Activated CD4-positive, alpha-beta T cell treated with anti-CD3 and anti-CD28 coated beads, Interleukin-2, amount 10 ng/mL, durations not matched to agents 7 days and 5 days (primary cell): ENCODE data around the gene ATP5PF. TPM values are rescaled to one million over a fixed set of nuclear protein-coding genes. Genes with fewer than 3 reads are reported as not detected.
"Not testable (repeated sequence)": the region's sequence is repeated elsewhere in the genome, so short reads cannot be mapped to it uniquely, and the experiment has no call there.

Experiments used
- CTCF ChIA-PET: fragments of 350-600 bp; sonication (Branson Sonifier 250); formaldehyde crosslinking; loops from one replicate; lab custom pipeline; 2021; ENCODE audit warnings: antibody characterized with exemption; lab: Charles Lee
- POLR2A ChIA-PET: fragments of 350-600 bp; sonication (Branson Sonifier 250); formaldehyde crosslinking; loops from one replicate; lab custom pipeline; 2021; ENCODE audit warnings: antibody characterized with exemption; lab: Charles Lee
- DNase-seq: peaks from one replicate; pipeline ENCODE4 v3.0.0-alpha.2; 2020
- H3K27ac Mint-ChIP-seq: one replicate; pipeline ENCODE4 v1.8.0; 2021; ENCODE audit warnings: mild to moderate bottlenecking, moderate library complexity, mixed read lengths
- H3K27me3 Mint-ChIP-seq: one replicate; pipeline ENCODE4 v1.8.0; 2021; ENCODE audit warnings: mixed read lengths
- H3K36me3 Mint-ChIP-seq: one replicate; pipeline ENCODE4 v1.8.0; 2021; ENCODE audit warnings: low read depth, mixed read lengths
- H3K4me1 Mint-ChIP-seq: one replicate; pipeline ENCODE4 v1.8.0; 2021; ENCODE audit warnings: mixed read lengths
- H3K4me3 Mint-ChIP-seq: one replicate; pipeline ENCODE4 v1.8.0; 2021; ENCODE audit warnings: mild to moderate bottlenecking, moderate library complexity, mixed read lengths
- H3K9me3 Mint-ChIP-seq: one replicate; pipeline ENCODE4 v1.8.0; 2021; ENCODE audit warnings: mixed read lengths
- total RNA-seq, 2 experiments: library from RNA; stranded (reverse); gene quantifications; one replicate each; pipeline ENCODE4 v1.2.3, GENCODE V29; 2021

Gene ATP5PF, protein sequence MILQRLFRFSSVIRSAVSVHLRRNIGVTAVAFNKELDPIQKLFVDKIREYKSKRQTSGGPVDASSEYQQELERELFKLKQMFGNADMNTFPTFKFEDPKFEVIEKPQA
- 100 to 1,000 TPM; 134 to 143 TPM for total RNA-seq

DNA sequence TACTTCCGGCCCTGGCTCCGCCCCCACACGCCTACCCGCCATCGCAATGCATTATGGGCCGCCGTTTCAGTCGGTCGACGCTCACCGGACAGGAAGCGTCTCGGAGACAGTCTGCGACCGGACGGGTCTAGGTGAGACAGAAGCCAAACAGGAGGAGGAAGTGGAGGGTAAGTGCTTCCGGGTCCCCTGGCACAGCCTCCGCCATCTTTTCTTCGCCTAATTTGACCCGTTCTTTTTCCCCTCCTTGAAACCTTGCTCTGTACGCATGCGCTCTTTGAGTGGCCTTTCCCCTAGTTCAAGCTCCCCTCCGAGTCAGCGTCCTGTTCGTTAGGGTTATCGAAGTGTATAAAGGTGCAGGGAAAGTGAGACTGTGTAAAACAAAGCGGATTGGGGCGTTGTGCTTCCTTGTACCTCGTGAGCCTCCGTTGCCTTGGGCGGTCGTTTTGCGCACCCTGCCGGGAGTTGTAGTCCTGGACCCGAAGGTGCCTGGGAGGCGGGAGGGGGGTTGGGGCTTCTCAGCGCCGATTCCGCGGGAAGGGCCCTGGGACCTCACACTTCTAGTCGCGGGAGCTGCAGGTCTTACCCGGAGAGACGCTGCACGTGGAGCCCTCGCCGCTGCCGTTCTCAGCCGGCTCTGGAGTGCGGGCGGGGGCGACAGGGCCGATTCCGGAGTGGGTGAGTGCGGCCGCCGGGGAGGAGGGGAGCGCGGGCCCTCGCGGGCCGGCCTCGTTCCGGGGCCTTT is at the start of gene ATP5PF, which contains the start of gene GABPA:
Gene ATP5PF (minus strand): TSS at position 1 of the 742 bp plus-strand sequence. CDS start 5,110 bp downstream, outside the sequence.
Gene GABPA (plus strand): TSS at position 69 of the 742 bp plus-strand sequence. CDS start 6,627 bp downstream, outside the sequence.
- ChIA-PET CTCF (interaction anchor here (0.6 to 1.7 kb wide), 9 partner anchors 14 to 139 kb away, joined by 3 to 6 read pairs (median 3); no protein-coding TSS in a partner anchor), POLR2A (interaction anchor here (0.7 kb wide), 1 partner anchor 25 kb away, joined by 3 read pairs; no protein-coding TSS in a partner anchor)
- H3K27me3 Mint-ChIP-seq: no peaks in the 10 kb centered on the region
- H3K4me1 Mint-ChIP-seq: peaks cover 50% of the 10 kb centered on the region
- no peaks in the 10 kb centered on the region for H3K9me3 Mint-ChIP-seq
- H3K4me3 Mint-ChIP-seq: peak within 1 kb of the TSS; percentile 99
- DNase-seq: peak; percentile 98
- H3K27ac Mint-ChIP-seq: peak within 1 kb of the TSS; percentile 100
- H3K36me3 Mint-ChIP-seq: peaks cover 7% of the 10 kb centered on the region

DNA sequence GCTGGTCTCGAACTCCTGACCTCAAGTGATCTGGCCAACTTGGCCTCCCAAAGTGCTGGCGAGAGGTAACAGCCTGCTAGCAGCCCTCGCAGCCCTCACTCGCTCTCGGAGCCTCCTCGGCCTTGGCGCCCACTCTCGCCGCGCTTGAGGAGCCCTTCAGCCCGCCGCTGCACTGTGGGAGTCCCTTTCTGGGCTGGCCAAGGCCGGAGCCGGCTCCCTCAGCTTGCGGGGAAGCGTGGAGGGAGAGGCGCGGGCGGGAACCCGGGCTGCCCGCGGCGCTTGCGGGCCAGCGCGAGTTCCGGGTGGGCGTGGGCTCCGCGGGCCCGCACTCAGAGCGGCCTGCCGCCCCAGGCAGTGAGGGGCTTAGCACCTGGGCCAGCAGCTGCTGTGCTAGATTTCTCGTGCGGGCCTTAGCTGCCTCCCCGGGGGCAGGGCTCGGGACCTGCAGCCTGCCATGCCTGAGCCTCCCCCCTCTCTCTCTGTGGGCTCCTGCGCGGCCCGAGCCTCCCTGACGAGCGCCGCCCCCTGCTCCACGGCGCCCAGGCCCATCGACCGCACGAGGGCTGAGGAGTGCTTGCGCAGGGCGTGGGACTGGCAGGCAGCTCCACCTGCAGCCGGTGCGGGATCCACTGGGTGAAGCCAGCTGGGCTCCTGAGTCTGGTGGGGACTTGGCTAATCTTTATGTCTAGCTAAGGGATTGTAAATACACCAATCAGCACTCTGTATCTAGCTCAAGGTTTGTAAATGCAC is 43.6 kb upstream of the ATP5PF start:
- CTCF ChIA-PET: interaction anchor here (0.6 to 0.7 kb wide), 2 partner anchors 27 to 31 kb away, joined by 3 read pairs; no protein-coding TSS in a partner anchor

DNA sequence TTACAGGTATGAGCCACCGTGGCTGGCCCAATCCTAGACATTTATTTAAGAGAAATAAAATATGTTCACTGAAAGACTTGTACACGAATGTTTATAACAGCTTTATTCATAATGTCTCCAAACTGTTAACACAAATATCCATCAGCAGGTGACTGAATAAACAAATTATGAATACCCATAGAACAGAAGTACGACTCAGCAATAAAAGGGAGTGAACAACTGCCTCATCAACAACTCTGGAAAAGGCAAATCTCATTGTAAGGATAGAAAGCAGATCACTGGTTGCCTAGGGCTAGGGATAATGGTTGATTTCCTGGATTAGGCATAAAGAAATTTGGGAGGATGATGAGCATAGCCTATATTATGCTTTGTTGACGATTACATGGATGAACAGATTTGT is 41.7 kb upstream of the ATP5PF start:
- no peak overlapping the region for H3K27ac Mint-ChIP-seq
- H3K36me3 Mint-ChIP-seq: peaks cover 3% of the 10 kb centered on the region
- DNase-seq: no peak
- CTCF ChIA-PET: interaction anchor here (1.7 kb wide), 1 partner anchor 25 kb away, joined by 4 read pairs; no protein-coding TSS in a partner anchor
- POLR2A ChIA-PET: no interaction called here
- H3K27me3 Mint-ChIP-seq: no peaks in the 10 kb centered on the region
- no peak overlapping the region for H3K4me3 Mint-ChIP-seq
- no peaks in the 10 kb centered on the region for H3K9me3 Mint-ChIP-seq
- peaks cover 1% of the 10 kb centered on the region for H3K4me1 Mint-ChIP-seq

More for the DNA sequence above, 43.6 kb upstream of the ATP5PF start:
- H3K4me3 Mint-ChIP-seq, H3K9me3 Mint-ChIP-seq, DNase-seq, H3K36me3 Mint-ChIP-seq, H3K27ac Mint-ChIP-seq, H3K4me1 Mint-ChIP-seq, POLR2A ChIA-PET, H3K27me3 Mint-ChIP-seq: not testable (repeated sequence)

DNA sequence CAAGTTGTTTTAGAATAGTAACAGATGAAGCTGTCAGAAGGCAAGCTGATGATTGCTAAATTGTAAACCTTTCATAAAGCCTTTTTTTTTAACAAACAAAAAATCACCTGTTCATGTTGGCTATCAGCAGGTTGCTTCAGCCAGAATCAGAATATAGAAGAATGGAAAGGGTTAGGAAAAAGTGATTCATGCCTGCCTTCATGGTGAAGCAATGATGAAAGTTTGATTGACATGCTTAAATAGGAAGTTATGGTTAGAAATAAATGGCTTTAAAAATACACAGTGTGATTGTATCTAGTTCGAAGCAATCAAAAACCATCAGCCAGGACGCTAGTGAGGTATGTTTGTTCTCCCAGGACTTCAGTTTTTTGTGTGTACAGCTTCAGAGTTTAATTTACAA is 38.0 kb upstream of the ATP5PF start:
- H3K9me3 Mint-ChIP-seq: no peaks in the 10 kb centered on the region
- ChIA-PET CTCF (no interaction called here), POLR2A (no interaction called here)
- no peak overlapping the region for H3K4me3 Mint-ChIP-seq
- no peaks in the 10 kb centered on the region for H3K27me3 Mint-ChIP-seq
- H3K27ac Mint-ChIP-seq: no peak overlapping the region
- peaks cover 1% of the 10 kb centered on the region for H3K4me1 Mint-ChIP-seq
- H3K36me3 Mint-ChIP-seq: peaks cover 7% of the 10 kb centered on the region
- no peak for DNase-seq

DNA sequence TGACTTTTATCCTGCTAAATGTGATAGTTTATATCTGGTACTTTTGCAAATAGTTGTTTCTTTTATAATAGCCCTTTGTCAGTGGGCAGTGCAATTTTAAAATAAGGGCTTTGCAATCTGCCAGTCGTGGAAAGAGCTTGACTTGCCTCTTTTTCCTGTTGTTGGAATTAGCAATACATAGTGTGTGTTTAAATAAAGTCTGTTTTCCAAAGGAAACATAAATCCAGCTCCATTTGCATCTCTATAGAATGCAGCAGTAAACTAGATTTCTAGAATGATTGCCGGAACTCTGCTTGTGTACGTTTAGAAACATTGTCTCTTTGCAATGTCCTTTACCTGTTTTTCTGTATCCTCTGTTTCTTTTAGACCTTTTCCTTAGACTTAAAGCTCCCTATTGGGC is 33.2 kb upstream of the ATP5PF start:
- no peaks in the 10 kb centered on the region for H3K9me3 Mint-ChIP-seq
- H3K27me3 Mint-ChIP-seq: no peaks in the 10 kb centered on the region
- CTCF ChIA-PET: no interaction called here
- peaks cover under 1% of the 10 kb centered on the region for H3K4me1 Mint-ChIP-seq
- H3K36me3 Mint-ChIP-seq: peaks cover 26% of the 10 kb centered on the region
- H3K27ac Mint-ChIP-seq: no peak overlapping the region
- no peak for DNase-seq
- POLR2A ChIA-PET: no interaction called here
- H3K4me3 Mint-ChIP-seq: no peak overlapping the region

DNA sequence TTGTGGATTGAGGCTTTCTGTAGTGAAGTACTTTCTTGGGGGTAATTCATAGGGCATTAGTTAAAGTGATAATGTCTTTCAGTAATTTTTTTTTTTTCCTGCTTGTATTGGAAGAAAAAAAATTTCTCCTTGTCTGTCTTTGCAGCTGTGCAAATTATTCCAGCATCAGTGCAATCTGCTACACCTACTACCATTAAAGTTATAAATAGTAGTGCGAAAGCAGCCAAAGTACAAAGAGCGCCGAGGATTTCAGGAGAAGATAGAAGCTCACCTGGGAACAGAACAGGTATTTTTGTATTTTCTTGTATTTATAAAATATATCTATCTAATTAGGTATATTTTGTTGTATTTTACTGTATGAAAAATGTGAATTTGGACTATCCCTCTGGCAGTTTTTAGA is 29.4 kb upstream of the ATP5PF start:
- no peak for DNase-seq
- CTCF ChIA-PET: no interaction called here
- H3K4me3 Mint-ChIP-seq: no peak overlapping the region
- H3K27me3 Mint-ChIP-seq: no peaks in the 10 kb centered on the region
- peaks cover 38% of the 10 kb centered on the region for H3K36me3 Mint-ChIP-seq
- no peak overlapping the region for H3K27ac Mint-ChIP-seq
- no peaks in the 10 kb centered on the region for H3K9me3 Mint-ChIP-seq
- peaks cover 11% of the 10 kb centered on the region for H3K4me1 Mint-ChIP-seq
- POLR2A ChIA-PET: no interaction called here

DNA sequence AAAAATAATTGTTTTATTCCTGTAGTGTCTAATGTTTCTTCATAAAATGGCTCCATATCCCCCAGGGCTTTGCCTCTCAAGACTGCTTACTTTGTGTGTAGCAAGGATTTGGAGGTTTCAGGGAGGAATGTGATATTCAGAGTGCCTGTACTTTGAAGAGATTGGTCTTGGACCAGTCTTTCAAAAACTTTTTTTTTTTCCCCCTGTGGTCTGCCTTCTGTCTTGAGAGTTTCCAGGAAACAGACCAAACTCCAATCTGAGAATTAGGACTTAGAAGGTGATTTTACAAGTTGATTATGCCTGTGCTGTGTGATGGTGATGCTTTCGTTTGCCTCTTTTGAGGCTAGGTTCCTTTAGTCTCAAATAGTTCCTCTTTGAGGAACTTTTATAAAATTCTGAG is 26.0 kb upstream of the ATP5PF start:
- no peak overlapping the region for H3K27ac Mint-ChIP-seq

DNA sequence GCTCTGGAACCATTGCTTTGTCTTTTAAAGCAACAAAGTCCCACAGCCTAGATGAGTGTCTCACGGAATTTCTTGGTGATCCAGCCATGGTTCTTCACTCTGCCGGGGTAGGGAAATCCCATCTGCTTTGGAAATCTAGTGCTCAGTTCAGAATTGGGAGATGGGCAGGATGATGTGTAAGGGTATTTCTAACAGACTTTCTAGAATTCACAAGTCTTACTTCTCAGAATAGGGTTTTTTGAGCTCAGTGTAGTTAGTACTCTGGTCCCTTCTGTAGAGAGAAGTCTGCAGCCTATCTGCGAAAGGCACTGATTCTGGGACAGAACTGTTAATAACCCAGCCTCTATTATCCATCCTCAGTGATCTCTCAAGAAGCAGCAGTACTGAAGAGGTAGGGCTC is 25.4 kb upstream of the ATP5PF start:
- no peaks in the 10 kb centered on the region for H3K27me3 Mint-ChIP-seq
- DNase-seq: no peak
- H3K4me3 Mint-ChIP-seq: no peak overlapping the region
- POLR2A ChIA-PET: interaction anchor here (0.6 kb wide), 1 partner anchor 26 kb away, joined by 3 read pairs; the partner anchor contains the start of genes ATP5PF and GABPA
- H3K36me3 Mint-ChIP-seq: peaks cover 54% of the 10 kb centered on the region
- no peak overlapping the region for H3K27ac Mint-ChIP-seq
- CTCF ChIA-PET: interaction anchor here (0.7 to 0.9 kb wide), 2 partner anchors 41 to 411 kb away, joined by 4 read pairs; partner anchors contain the start of gene APP
- peaks cover 40% of the 10 kb centered on the region for H3K4me1 Mint-ChIP-seq
- no peaks in the 10 kb centered on the region for H3K9me3 Mint-ChIP-seq

More for the DNA sequence above, 26.0 kb upstream of the ATP5PF start:
- ChIA-PET POLR2A (no interaction called here), CTCF (interaction anchor here (0.7 kb wide), 1 partner anchor 410 kb away, joined by 4 read pairs; the partner anchor contains the start of gene APP)
- no peaks in the 10 kb centered on the region for H3K9me3 Mint-ChIP-seq
- H3K36me3 Mint-ChIP-seq: peaks cover 55% of the 10 kb centered on the region
- no peaks in the 10 kb centered on the region for H3K27me3 Mint-ChIP-seq
- no peak overlapping the region for H3K4me3 Mint-ChIP-seq
- no peak for DNase-seq
- H3K4me1 Mint-ChIP-seq: peaks cover 35% of the 10 kb centered on the region

DNA sequence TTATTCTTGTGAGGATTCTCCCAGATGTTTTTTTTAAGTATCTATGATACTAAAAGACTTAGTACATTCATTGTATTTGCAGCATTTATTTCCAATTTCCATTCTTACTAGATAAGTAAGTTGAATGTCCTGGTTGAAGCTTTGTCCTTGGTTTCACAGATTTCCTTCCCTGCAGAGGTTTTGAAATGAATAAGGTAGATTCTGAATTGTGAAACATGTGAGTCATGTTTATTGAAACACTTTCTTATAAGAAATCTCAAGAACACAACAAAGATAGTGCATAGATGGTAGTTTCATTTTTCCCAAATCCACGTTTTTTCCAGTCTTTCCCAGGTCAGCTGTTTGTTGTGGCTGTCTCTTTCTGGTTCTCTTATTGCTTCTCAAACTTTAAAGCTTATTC is 24.9 kb upstream of the ATP5PF start:
- POLR2A ChIA-PET: no interaction called here
- Mint-ChIP-seq H3K27me3 (no peaks in the 10 kb centered on the region), H3K36me3 (peaks cover 52% of the 10 kb centered on the region), H3K4me3 (no peak overlapping the region), H3K4me1 (peaks cover 40% of the 10 kb centered on the region), H3K9me3 (no peaks in the 10 kb centered on the region), H3K27ac (no peak overlapping the region)
- no peak for DNase-seq
- CTCF ChIA-PET: interaction anchor here (0.9 kb wide), 1 partner anchor 41 kb away, joined by 4 read pairs; no protein-coding TSS in a partner anchor

DNA sequence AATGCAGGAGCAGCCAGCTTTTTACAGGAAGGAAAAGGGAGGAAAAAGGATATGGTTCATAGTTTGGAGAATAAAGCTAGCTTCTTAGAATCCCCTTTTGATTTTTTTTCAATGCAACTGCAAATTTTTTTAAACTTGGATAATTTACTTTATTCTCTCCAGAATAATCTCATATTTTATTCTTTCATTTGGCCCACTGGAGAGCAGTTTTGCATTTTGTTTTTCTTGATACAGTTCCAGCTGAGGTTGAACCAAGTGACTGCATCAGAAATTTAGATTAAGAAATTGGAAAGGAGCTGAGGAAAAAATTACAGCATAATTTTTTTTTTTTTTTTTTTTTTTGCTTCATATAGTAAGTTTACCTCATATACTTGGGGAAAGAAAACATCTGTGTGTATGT is 22.8 kb upstream of the ATP5PF start:
- ChIA-PET CTCF (interaction anchor here (0.6 to 0.7 kb wide), 3 partner anchors 11 to 66 kb away, joined by 3 read pairs; no protein-coding TSS in a partner anchor), POLR2A (no interaction called here)
- peaks cover 40% of the 10 kb centered on the region for H3K4me1 Mint-ChIP-seq
- H3K36me3 Mint-ChIP-seq: peaks cover 56% of the 10 kb centered on the region
- no peak overlapping the region for H3K4me3 Mint-ChIP-seq
- DNase-seq: no peak
- H3K27me3 Mint-ChIP-seq: no peaks in the 10 kb centered on the region
- peak overlapping the region; percentile 37 for H3K27ac Mint-ChIP-seq
- H3K9me3 Mint-ChIP-seq: no peaks in the 10 kb centered on the region

DNA sequence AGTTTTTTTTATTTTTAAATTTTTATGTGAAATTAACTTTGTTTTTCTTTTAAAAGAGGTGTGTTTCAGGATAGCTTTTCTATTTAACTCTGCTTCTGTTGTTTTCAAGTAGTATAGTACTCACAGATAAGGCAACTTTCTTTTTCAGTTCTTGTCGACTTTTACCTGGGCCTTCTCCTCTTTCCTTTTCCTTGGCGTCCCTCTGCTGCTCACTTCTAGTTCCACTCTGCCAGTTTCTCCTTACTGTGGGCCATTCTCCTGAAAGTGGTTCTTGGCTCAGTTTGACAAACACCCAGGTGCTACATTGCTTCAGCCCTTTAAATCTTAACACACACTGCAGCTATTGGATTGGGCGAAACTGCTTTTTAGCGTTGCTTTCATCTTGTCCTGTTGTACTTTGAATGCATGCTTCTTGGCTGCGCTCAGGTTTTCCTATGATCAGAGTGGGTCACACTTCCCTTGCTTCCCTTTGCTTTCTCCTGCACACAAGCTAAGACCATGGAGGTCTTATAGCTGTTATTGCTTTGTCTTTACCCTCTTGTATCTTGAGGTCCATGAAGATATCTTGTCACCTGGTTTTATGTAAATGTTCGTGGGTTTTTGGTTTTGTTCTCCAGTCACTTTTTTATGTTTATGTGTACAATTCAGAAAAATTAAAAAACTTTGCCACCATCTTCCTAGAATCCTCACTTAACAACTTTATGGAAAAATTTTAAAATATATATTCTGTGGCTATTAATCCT is 21.7 kb upstream of the ATP5PF start:
- peak overlapping the region; percentile 58 for H3K4me3 Mint-ChIP-seq
- peak overlapping the region; percentile 78 for H3K27ac Mint-ChIP-seq

DNA sequence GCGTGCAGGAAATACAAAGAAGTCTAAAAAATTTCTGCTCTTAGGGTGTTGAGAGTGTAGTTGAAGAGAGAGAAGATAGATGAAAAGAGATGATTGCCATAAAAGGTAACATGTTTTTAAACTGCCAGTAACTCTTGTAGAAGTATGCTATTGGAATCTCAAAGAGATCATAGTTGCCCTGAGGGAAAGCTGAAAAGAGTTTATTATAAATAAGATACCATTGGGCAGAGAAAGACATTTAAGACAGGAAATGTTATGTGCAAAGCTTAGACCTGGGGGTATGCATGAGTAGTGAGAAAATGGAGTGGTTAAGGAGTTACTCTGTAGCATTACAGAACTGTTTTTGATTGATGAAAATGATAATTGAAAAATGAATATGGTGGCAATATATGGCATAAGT is 17.7 kb upstream of the ATP5PF start:
- Mint-ChIP-seq H3K9me3 (no peaks in the 10 kb centered on the region), H3K36me3 (peaks cover 51% of the 10 kb centered on the region), H3K4me1 (peaks cover 34% of the 10 kb centered on the region), H3K27ac (no peak overlapping the region), H3K27me3 (no peaks in the 10 kb centered on the region), H3K4me3 (no peak overlapping the region)
- POLR2A ChIA-PET: no interaction called here
- CTCF ChIA-PET: no interaction called here
- DNase-seq: no peak

More for the DNA sequence above, 21.7 kb upstream of the ATP5PF start:
- H3K36me3 Mint-ChIP-seq: peaks cover 62% of the 10 kb centered on the region
- H3K4me1 Mint-ChIP-seq: peaks cover 40% of the 10 kb centered on the region
- H3K27me3 Mint-ChIP-seq: no peaks in the 10 kb centered on the region
- DNase-seq: no peak
- CTCF ChIA-PET: no interaction called here
- H3K9me3 Mint-ChIP-seq: no peaks in the 10 kb centered on the region
- POLR2A ChIA-PET: no interaction called here
